Cardiac fibroblast (primary cell): ENCODE measurements around the gene MYO5B.

Experiments
- DNase-seq, 2 donors: peaks; one replicate each; pipeline versions ENCODE4 v3.0.0 to v3.0.0-alpha.2; 2010; ENCODE audit warnings: low read depth in 2 of 2
- H3K4me3 ChIP-seq, 2 donors: replicated peaks in 1 of 2; 1 replicate in 1 of 2; 2 replicates in 1 of 2; pipeline ENCODE4 v1.5.1; 2011; ENCODE audit warnings: low read depth in 2 of 2, low read length in 2 of 2, mild to moderate bottlenecking in 2 of 2, moderate library complexity in 1 of 2
- TF ChIP-seq, protein P1 (sequence below): IDR thresholded peaks from one replicate; pipeline ENCODE4 v1.5.1; 2011; ENCODE audit warnings: low read depth, mild to moderate bottlenecking, low read length, inconsistent platforms

Gene MYO5B

GRCh38 chr18:50056185-50056584, 138.8 kb downstream of the MYO5B start:
- no peak for DNase-seq
- TF ChIP-seq, protein P1, sequence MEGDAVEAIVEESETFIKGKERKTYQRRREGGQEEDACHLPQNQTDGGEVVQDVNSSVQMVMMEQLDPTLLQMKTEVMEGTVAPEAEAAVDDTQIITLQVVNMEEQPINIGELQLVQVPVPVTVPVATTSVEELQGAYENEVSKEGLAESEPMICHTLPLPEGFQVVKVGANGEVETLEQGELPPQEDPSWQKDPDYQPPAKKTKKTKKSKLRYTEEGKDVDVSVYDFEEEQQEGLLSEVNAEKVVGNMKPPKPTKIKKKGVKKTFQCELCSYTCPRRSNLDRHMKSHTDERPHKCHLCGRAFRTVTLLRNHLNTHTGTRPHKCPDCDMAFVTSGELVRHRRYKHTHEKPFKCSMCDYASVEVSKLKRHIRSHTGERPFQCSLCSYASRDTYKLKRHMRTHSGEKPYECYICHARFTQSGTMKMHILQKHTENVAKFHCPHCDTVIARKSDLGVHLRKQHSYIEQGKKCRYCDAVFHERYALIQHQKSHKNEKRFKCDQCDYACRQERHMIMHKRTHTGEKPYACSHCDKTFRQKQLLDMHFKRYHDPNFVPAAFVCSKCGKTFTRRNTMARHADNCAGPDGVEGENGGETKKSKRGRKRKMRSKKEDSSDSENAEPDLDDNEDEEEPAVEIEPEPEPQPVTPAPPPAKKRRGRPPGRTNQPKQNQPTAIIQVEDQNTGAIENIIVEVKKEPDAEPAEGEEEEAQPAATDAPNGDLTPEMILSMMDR, result no peak
- H3K4me3 ChIP-seq, result no peak overlapping the region

DNA sequence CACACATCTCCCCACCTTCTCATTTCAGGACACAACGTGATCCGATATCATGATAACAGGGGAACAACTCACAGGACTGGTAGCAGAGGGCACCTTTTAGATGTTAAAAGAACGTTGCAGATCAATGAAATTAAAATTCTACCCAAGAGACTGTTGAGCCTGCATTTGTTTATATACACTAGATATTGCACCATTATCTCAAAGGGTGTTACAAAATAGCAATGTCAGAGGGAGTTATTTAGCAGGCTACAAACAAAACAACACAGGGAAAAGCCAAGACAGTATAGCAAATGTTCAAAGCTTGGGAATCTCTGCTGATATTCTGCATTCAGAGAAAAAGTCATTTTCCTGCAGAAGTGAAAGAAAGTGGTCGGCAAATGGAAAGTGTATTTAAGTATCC, 139.5 kb downstream of the MYO5B start:
- no peak for DNase-seq
- TF ChIP-seq, protein P1, result no peak
- no peak overlapping the region for H3K4me3 ChIP-seq

DNA sequence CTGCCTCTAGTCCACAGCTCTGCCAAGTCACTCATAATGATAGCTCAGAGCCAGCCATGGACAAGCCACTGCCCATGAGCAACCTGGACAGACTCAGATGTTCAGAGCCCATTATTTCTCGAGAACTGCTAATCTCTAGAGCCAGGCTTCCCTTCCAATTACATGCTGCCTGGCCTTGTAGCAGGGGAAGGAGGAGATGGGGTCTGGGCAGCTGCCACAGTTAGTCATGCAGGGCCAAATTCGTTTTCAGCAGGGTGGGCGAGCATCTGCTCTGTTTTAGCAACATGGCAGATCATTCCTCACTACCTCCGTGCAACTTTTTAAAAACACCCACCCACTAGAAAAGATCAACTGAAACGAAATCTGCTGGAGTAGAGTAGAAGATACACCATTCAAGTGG, 141.8 kb downstream of the MYO5B start:
- no peak for DNase-seq
- TF ChIP-seq, protein P1, result no peak

DNA sequence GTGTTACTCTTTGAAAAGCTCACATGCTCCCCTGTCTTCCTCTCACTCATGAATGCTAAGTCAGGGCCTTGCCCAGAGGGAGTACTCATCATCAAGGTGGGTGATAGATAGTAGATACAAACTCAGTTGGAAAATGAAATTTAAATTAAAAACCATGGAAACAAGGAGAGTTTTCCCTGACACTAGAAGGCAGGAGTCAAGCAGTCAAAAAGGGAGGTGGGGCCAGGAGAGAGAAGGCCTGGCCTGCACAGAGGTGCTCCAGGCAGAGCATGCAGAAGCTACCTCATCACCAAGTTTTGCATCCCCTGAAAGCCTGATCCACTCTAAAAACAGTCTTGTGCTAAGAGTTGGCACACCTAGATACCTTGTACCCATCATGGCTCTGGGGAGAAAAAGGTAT, 143.7 kb downstream of the MYO5B start:
- peak in 1 of 2 donors; percentile 1 for DNase-seq
- TF ChIP-seq, protein P1, result no peak

More for the DNA sequence above, 141.8 kb downstream of the MYO5B start:
- no peak overlapping the region for H3K4me3 ChIP-seq

DNA sequence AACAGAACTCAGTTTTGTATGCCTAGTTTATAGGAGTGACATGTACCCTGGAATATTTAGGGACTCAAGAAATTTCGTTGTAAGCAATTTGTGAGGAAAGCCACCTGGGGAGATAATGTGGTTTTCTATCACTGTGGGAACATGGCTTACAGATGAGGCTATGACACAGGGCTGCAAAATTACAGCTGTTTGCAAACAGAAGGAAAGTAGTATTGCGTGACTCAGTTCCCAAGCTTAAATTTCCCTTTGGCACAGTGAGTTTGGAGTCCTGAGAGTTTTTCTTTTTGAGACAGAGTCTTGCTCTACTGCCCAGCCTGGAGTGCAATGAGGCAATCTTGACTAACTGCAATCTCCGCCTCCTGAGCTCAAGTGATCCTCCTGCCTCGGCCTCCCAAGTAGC, 149.8 kb downstream of the MYO5B start:
- TF ChIP-seq, protein P1, result no peak
- H3K4me3 ChIP-seq, result no peak overlapping the region
- no peak for DNase-seq

More for the DNA sequence above, 143.7 kb downstream of the MYO5B start:
- no peak overlapping the region for H3K4me3 ChIP-seq

GRCh38 chr18:50044402-50044801, 150.5 kb downstream of the MYO5B start:
- TF ChIP-seq, protein P1, result no peak
- no peak overlapping the region for H3K4me3 ChIP-seq
- no peak for DNase-seq

GRCh38 chr18:50042611-50043010, 152.3 kb downstream of the MYO5B start:
- TF ChIP-seq, protein P1, result no peak
- no peak for DNase-seq
- no peak overlapping the region for H3K4me3 ChIP-seq
